Activated effector memory CD4-positive, alpha-beta T cell treated with Interleukin-2 at 50 U/mL for 16 hours (primary cell): ENCODE results near the gene CYFIP1.
A peak's percentile ranks its signal among the peaks of the same experiment; 100 is the strongest.

ENCODE experiments used
- DNase-seq: peaks from one replicate; pipeline ENCODE4 v3.0.0-alpha.2; 2020

Gene CYFIP1

DNA sequence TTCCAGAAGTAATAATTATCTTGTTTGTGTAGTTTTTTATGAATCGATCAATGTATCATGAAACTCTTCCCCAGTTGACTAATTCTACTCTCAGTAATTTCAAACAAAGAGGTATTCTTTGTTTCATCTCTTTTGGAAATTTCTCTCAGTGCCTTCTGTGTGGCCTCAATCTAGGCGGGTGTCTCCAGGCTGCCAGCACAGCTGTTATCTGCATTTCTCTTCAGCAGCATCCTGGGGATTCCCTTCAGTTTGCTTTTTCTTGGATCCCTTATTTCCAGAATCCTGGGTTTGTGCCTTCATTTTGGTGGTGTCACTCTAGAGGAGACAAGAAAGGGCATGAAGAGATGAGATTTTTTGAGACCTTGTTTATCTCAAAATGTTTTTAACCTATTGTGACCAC is 119.0 kb downstream of the CYFIP1 start:
- no peak for DNase-seq

DNA sequence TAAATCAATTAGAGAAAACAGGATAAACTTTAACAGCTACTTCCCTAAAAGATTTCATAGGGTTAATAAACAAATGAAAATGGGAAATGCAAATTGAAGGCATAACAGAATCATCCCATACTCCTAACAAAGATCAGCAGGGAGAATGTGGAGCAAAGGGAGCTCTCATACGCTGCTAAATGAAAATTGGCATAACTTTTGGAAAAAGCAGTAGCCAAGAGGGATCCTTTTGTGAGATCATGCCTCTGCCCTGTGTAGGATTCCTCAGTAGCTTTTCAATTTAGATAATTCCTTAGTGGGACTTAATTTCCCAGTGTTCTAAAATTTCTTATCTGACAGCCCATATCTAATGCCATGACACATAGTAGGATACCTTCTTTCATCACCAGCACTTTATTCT is 123.5 kb downstream of the CYFIP1 start:
- DNase-seq = no peak

DNA sequence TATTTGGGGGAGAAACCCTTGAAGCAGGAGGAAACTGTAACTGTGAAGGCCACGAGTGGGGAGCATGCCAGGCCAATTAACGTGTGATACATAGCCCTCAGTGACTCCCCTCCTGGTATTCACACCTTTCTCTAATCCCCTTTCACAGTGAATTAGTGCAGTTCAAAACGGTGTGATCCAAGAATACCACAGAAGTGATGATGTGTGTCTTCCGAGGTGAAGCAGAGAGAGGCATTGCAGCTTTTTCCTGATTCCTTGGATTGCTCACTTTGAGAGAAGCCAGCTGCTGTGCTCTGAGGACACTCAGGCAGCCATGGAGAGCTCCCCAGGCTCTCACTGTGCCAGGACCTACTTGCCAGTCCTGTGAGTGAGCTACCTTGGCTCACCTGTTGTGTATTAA is 124.4 kb downstream of the CYFIP1 start:
- no peak for DNase-seq

DNA sequence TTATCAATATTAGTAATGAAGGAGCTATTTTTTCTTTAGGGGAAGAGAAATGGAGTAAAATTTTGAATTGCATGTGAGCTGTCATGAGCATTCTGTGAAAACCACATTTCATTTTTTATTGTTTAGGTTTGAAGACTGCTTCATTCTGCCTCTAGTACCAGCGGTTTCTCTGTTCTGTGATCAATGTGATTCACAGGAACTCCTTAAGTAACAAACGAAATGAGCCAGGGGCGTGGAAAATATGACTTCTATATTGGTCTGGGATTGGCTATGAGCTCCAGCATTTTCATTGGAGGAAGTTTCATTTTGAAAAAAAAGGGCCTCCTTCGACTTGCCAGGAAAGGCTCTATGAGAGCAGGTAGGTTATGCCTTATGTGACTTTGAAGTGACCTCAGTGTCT is 128.7 kb downstream of the CYFIP1 start:
- no peak for DNase-seq

DNA sequence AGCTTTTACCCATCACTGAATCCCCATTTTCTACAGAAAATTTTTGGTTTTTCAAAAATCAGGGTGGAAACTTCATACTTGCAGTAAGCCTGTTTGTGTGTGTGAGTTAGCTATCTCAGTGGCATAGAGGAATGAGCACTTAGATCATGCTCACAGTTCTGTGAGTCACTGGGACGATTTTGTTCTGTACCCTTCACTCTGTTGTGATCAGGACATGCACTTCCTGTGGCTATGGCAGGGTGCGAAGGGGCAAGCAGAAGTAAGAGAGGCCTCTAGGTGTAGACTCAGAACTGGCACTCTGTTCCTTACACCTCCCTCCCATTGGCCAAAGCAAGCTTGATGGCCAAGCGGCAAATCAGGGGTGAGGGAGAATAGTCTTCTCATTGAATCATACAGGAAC is 130.1 kb downstream of the CYFIP1 start:
- DNase-seq = no peak

DNA sequence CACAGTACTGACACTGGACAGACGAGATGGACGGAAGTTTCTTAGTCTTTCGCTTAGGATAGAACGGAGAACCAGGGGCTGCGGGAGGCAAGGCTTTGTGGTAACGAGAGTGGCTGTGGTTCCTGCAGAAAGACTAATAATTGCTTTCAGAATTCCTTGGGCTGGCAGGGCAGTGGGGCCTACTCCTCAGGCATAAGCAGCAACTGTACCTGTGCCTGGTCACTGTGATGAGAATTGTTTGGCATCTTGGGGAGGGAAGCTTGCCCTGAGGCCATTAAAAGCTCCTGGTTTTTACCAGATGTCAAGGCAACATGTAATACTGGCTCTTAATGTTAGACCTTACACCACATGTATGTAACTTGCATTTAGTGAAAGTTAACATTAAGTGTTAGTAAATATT is 134.1 kb downstream of the CYFIP1 start:
- no peak for DNase-seq

DNA sequence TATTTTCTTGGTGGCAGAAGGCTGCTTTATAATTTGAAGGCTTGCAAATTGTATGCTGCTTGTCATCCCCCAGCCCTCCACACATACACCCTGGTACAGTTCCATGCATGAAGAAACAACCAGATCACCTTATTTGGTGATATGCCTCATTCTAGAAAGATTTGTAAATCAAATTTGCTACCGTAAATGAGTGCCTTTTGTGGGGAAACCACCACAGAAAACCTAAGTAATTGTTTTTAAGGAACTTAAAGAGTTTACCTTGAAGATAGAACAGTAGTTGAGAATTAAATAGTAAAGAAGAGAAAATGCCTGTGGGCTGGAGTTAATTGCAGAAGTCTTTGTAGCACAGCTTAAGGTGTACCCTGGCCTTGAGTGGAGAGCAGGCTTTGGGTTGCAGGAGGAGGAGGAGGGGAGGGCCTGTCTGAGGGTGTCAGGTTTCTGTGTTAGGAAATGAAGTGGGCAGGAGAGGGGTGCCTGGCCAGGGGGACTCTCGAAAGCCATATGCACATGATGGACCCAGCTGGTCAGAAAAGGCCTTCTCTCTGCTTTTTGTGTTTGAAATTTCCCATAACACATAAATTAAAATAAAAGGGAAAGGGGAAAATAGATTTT is 134.8 kb downstream of the CYFIP1 start:
- no peak for DNase-seq

DNA sequence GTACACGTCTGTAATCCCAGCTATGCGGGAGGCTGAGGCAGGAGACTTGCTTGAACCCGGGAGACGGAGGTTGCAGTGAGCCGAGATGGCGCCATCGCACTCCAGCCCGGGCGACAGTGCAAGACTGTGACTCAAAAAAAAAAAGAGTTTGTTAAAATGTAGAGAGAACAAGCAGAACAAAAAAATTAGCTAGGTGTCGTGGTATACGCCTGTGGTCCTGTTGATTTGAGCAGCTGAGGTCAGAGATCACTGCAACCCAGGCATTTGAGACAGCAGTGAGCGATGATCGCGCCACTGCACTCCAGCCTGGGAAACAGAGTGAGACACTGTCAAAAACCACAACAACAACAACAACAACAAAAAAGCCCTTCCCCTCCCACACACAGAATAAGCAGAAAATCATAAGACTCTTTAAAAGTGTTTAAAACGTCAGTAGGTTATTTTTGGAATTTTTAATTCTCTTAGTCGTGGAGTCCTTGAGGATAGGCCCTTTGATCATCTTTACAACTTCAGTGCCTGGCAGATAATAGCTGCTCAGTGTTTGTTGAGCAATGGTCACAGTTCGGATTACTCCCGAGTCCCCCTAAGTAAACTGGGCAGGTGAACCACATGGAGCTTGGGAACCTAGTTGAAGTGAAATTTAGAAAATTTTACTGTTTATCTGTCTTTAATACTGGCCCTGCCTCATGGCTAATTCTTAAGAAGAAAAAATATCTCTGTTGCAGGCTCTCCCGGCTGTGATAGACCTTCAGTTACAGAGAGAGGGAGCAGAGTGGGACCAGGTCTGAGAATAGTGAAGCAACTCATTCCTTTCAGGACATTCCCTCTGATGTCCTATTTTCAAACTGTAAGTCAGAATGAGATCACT is 135.5 kb downstream of the CYFIP1 start:
- DNase-seq = no peak

DNA sequence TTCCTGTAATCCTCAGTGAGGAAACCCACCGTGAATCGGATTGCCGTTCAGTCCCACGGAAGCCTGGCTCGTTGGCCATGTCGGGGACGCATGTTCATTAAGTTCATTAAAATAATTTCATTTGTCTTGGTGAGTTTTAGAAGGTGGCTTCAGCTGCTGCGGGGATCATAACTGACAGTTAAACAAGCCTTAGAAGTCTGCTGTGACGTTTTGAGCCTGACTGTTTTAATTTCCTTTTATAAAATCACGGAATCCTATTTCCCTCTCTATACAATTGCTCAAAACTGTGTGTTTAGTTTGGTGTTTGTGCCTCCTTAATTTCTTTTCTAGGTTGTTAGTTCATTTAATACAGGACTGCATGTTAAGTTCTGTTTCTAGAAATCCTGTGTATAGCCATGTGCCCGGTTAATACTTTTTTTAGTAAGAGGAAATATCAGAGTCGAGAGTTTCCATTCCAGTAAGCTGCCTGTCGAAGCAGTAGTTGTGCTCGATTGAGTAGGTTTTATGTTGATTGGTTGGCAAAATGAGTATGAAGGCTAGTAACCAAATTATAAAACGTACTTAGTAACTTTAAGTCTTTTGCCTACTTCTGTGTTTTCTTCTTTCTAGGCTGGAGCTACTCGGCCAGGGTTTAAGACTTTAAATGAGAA is 141.0 kb downstream of the CYFIP1 start:
- no peak for DNase-seq

DNA sequence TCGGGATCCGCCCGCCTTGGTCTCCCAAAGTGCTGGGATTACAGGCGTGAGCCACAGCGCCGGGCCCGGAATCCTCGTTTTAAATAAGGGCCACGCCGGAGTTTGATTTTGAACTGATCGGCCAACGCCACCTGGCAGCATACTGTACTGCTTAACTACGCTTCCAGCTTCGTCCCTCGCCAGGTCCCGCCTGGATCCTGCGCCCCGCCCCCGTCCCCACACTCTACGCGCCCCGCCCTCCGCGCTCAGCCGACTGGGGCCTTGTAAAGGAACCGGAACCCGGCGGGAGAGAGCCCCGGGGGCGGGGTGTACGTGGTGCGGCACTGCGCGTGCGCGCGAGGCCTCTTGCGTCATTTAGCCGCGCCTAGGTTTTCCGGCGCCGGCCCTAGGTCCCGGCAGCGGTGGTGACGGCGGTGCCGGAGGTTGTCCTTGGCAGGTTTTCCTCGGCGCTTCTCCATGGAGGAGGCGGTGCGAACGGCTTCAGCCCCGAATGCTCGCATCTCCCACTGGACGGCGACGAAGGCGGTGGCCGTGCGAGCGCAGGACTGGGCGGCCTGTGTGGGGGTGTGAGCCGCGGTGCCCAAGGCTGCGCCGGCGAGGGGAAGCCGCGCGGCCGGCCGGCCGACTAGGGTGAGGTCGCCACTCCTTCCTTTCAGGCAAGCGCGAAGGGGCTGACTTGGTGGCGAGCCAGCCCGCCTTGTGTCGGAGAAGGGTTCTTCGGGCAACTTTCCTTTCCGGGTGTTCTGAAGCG is 141.7 kb downstream of the CYFIP1 start, which contains the start of gene NIPA2:
TSS of gene NIPA2 (plus strand) at position 375 of the 751 bp plus-strand sequence. CDS start 13,066 bp downstream, outside the sequence.
- DNase-seq = peak; percentile 98

DNA sequence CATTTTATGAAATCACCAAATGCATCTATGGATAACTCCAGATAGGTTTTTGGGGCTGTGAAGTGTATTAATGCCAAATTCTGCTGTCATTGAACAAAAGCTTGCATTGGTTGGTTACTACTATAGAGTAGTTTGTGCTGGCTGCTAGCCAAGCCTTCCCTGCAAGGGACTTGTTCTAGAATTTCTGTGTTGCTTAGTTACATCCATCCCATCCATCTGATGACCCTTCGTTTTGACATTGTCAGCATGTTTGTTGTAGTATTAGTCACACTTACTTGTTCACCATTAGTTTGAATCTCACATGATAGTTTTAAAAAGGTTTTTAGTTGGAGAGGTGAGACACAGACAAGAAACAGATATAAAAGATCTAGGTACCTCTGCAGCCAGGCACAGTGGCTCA is 148.7 kb downstream of the CYFIP1 start:
- no peak for DNase-seq

DNA sequence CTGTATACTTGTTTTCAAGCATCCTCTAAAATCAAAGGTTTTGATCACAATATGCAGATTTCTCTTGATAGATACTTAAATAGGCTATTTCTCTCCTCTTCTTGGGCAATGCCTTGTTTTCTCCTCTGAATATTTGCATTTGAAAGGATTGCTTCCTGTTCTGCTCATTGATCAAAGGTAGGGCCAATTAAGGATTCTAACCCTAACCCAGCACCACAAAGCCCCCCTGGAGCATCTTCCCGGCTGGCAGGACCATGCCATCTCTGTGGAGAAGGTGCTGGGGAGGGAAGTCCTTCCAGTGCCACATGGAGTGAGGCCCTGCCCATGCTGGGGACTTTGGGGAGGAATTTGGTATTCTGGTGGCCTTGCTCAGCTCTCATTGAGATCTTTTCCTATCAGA is 153.0 kb downstream of the CYFIP1 start:
- DNase-seq = no peak

DNA sequence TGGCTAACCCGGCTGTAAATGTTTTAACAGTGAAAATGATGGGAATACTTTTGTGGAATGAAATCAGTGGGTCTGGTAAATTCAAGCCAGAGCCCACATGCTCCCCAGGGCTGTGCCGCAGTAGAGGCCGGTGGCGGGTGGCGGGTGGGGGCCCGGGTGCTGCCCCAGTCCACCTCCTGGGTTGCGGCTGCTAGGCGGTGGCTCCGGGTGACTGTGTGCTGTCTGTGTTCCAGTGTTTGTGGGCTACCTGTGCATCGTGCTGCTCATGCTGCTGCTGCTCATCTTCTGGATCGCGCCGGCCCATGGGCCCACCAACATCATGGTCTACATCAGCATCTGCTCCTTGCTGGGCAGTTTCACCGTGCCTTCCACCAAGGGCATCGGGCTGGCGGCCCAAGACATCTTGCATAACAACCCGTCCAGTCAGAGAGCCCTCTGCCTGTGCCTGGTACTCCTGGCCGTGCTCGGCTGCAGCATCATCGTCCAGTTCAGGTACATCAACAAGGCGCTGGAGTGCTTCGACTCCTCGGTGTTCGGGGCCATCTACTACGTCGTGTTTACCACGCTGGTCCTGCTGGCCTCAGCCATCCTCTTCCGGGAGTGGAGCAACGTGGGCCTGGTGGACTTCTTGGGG is 156.6 kb downstream of the CYFIP1 start:
- no peak for DNase-seq

DNA sequence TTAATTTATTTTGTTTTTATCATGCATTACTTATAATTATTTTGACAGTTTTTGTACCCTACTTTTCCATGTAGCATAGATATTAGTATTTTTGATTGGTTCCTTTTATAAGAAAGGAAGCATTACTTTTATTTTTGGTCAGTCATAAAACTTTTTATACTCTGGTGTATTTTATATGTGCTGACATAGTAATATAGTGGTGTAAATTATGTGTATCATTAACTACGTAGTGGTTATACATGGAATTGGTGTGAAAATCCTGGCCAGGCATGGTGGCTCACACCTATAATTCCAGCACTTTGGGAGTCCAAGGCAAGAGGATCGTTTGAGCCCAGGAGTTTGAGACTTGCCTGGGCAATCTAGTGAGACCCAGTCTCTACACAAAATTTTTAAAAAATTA is 160.5 kb downstream of the CYFIP1 start:
- DNase-seq = no peak
